ENCODE data around the gene LSM4. TPM values are rescaled to one million over a fixed set of nuclear protein-coding genes. Genes with fewer than 3 reads are reported as not detected.

The LSM4 gene
- total RNA-seq, 1 donor from 2014 or later: 88.5 TPM

- DNase-seq: no peak
These were observed 11.9 kb downstream of the LSM4 start for GRCh38 chr19:18310966-18311365.

- DNase-seq: no peak
These were observed 12.6 kb downstream of the LSM4 start for GRCh38 chr19:18310118-18310909.

DNA sequence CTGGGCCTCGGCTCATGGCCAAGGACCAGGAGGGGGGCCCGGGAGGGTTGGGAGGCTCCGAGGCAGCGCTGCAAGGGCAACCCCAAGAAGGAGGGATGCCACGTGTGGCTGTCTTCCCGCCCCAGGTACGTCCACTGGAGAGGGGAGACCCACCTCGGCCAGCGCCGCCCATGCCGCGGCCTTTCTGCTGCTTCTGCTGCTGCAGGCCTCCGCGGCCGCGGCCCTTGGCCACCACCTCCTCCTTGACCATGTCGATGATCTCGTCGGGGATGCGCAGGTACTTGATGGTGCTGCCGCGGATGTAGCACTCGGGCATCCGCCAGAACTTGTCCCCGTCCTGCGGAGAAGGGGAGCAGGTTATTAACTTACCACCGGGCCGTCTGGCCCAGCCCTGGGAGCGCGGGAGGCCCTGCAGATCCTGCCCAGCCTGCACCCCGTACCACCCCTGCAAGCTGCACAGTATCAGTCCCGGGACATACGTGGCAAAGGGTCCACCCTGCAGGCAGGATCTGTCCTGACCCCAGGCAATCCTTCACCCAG is 13.3 kb downstream of the LSM4 start:
- DNase-seq: no peak

GRCh38 chr19:18308948-18309325 is 13.9 kb downstream of the LSM4 start:
- no peak for DNase-seq

DNA sequence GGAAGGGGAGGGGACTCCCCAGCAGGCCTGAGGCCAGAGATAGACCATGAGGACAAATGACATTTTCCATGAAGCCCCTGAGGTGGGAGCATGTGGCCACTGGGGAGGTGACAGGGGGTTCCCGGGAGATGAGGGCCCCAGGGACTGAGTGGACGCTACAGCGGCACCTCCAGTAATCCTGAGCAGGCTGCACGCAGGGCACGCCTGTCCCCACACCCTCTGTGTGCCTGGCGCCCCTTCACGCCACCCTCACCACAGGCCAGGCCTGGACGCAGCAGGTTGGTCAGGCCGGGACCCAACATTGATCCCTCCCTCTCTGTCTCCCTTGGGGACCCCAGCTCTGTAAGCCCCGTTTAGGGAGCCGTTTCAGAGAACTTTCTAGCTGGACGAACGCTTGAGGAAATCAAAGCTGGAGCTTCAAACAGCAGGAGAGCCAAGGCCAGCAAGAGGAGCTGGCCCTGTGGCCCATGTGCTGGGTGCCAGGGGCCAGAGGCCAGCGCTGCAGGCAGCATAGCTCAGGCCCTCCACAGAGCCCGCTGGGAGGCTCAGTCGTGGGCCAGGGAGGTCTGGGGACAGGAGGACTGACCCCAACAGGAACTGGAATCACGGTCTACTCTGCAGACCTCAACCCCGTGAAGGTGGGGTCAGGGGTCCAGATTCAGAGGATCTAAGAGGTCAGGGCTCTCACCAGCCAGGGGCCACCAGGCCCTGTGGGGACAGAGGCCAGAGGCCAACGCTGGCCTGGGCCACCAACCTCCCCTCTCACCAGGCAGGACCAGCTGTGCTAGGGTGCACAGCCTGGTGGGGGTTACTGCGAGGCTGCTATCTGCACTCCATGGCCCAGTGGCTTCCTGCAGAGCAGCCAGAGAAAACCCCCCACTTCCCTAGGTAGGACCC is 14.6 kb downstream of the LSM4 start:
- DNase-seq: no peak

GRCh38 chr19:18307271-18307681 is 15.6 kb downstream of the LSM4 start:
- DNase-seq: no peak

DNA sequence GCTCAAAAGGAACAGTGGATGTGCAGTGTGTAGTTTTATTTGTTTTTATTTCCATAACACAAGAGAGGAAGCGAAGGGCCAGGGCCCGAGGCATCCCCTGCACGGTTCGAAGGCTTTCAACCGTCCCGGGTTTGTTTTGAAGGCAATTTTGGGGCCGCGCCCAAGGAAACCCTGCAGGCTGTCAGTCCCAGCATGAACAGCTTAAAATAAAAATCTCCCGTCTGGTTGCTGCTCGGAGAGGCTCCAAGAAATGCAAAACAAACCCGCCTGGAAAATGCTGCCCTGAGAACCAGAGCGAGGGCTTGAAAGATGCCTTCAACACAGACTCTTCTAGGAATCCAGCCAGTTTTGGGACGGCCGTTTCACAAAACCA is 16.0 kb downstream of the LSM4 start:
- DNase-seq: no peak

DNA sequence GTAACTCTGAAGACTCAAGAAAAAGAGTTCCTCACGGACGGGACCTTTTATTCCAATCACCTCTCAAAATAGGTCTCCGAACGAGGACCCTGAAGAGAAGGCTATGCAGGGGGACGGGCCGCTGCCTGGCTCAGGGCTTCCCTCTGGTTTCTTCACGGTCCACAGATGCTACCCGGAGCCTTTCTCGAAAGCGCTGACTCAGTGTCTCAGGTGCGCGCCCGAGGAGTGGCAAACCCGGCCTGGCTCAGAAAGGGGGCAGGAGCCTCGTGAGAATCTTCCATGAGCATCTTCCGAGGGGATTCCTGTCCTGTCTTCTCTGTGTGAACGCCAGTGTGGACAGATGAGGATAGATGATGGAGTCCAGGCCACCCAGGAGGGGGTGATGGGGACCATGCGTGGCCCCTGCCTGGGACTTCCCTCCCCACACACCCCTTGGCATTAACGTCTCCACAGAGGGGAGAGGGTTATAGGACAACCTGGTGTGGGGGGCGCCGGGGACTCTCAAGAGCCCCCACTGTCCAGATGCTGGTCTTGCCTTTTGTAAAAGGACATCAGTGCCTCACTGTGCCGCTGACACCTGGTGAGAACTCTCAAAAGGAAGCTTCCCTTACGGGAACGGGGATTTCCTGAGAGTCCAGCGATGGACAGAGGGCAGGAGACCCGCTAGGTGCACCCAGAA is 16.5 kb downstream of the LSM4 start:
- no peak for DNase-seq

DNA sequence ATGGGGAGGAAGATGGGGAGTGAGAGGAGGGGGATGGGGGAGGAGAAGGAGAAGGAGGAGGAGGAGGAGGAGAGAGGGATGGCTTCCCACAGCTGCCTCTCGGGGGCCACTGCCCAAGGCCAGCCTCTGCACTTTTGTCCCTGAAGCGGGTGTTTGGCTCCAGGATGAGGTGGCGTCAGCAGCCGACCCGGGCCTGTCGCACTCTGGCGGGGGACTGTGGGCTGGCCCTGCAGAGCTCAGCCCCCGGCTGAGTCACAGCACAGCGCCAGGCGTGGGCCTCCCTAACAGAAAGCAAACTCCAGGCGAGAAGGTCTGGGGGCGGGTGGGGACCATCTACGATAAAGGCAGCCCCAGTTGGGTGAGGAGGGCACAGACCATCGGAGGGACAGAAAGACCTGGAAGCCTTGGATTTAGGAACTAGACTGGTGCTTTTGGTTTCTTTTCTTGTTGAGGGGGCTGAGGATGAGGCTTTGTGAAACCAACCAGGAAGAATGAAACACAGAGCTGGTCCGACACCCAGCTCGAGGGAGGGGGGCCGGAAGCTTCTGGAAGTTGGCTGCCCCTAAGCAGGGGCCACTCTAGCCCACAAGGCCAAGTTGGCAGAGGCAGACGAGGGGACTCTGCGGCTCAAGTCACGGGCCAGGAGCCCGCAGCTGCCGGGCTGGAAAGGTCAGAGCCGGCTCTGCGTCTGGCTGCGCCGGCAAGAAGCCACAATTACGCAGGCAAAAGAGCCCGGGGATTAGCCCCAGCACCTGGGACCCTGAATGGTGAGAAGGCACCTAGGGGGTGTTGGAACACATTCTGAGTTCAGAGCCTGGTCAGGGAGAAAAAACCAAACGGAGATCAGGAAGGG is 18.2 kb downstream of the LSM4 start:
- DNase-seq: peak; percentile 80

DNA sequence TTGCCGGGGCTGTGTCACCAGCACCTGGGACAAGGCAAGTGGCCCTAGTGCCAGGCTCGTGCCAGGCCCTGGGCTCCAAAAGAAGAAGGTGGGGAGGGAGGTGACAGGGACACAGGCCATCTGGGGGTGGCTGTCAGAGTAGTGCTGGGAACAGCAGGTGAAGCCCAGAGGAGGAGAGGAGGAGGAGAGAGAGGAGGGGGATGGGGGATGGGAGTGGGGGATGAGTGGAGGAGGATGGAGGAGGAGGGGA is 18.7 kb downstream of the LSM4 start:
- DNase-seq: no peak

- DNase-seq: no peak
These were observed 21.2 kb downstream of the LSM4 start for GRCh38 chr19:18301718-18302111.

DNA sequence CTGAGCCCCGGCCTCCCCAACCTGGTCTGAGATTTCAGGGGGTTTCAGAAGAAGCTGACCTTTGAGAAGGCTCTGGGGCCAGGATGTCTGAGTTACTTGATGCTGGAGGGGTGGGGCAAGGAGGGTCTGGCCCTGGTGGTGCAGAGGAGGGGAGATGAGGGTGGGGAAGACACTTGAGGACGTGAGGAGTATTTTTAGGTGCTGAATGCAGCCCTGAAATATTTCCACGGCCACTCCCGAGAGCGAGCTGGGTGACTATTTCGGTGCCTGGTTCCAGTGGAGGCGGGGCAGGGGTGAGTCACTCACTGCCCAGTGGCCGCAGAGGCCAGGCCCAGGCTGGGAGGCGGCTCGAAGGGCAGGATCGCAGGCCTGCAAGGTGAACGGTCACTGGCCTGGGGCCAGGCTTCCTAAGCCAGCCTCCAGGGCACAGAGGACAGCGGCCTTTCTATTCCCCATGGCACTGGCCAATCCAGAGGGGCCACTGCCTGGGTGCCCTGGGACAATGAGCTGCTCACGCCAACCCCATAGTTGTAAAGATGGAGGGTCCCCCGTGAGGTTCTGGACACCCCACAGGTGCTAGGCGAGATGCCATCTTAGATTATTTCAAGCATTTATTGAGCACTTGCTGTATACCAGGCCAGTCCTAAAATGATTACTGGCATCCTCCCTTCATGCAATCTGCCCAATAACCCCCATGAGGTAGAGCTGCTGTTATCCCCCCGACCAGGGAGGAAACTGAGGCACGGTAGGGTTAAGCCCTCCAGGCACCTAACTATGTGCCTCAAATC is 21.8 kb downstream of the LSM4 start:
- peak; percentile 41 for DNase-seq

- DNase-seq: no peak
These were observed 23.2 kb downstream of the LSM4 start for GRCh38 chr19:18299654-18300053.

- DNase-seq: no peak
These were observed 24.3 kb downstream of the LSM4 start for GRCh38 chr19:18298601-18299000.

DNA sequence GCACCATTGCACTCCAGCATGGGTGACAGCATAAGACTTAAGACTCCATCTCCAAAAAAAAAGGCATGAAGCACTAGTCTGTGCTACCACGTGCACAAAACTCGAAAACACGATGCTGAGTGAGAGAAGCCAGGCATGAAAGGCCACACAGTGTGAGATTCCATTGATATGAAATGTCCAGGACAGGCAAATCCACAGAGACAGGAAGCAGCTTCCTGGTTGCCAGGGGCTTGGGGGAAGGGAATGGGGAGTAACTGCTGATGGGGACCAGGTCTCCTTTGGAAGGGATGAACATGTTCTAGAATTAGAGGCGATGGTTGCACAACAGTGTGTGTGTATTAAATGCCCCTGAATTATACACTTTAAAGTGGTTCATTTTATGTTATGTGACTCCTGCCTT is 25.6 kb downstream of the LSM4 start:
- no peak for DNase-seq

GRCh38 chr19:18295034-18295451 is 27.8 kb downstream of the LSM4 start:
- DNase-seq: no peak

- DNase-seq: no peak
These were observed 28.4 kb downstream of the LSM4 start for GRCh38 chr19:18294467-18294864.

DNA sequence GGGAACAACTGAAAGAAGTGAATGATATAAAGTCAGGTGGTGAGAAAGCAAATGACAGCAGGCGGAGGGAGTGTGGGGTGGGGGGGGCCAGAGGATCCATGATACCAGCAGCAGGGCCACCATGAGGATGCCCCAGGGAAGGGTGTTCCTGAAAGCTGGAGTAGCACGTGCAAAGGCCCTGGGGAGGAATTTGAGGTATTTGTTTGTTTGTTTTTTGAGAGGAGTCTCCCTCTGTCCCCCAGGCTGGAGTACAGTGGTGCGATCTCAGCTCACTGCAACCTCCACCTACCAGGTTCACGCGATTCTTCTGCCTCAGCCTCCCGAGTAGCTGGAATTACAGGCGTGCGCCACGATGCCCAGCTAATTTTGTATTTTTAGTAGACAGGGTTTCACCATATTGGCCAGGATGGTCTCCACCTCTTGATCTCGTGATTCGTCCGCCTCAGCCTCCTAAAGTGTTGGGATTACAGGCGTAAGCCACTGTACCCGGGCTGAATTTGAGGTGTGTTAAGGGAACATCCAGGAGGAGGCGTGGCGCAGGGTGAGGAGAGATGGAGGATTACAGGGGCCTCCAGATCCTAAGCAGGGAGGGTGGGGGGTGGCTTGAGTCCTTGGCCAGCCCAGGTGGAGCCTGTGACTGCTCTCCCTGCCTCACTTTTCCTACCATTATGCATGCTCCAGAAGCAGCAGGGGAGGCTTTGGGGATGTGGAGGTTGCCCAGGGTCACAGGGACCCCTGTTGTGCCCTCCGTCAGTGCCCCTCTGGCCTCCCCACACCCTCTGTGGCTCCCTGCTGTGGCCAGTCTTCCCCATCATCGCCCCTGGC is 29.0 kb downstream of the LSM4 start:
- DNase-seq: no peak

DNA sequence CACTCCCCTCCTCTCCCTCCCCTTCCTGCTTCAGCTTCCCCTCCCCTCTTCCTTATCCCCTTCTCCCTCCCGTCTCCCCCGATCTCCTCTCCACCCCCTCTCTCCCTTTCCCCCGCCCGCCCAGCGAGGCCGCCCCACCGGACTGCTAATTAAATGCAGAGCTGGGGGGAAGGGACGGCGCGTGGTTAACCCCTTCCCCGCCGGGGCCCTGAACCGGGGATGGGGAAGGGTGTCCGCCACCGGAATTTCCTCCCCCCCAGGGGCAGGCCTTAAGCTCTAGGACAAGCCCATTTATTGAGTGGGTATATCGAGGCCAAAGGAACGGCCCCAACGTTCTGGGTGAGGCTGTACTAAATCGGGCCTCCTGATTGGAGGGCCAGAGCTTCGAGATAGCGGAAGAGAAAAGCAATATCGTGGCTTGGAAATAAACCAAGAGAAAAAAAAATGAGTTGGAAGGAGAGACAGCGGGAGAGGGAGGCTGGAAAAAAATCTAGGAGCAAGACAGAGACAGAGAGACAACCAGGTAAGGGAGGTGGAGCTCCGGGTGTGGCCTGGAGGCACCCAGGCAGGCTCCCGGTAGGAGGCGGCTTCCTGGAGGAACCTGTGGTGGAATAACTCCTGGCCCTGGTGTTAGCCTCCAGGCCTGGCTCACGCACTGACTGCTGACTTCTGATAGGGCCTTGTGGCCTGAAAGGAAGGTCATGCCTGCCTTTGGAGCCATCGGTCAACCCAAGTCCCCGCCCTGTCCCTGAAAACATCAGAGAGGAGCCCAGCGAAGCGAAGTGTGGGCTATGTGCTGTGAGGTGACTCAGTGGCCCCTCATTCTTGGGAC is 29.9 kb downstream of the LSM4 start:
- DNase-seq: peak; percentile 54

DNA sequence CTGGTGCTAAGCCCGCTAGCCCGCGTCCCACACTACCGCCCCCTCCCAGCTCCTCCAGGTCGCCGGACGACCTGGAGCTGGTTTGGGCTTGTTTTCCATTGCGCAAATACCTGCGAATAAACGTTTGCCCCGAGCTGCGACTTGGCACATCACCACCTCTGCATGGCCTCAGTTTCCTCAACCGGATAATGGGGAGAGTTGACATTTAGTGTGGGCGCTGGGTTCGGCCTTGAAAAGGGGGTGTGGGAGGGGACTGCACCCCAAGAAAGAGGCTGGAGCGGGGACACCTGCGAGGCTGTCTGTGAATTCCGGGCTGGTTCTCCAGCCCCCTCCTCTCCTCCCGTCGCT is 30.4 kb downstream of the LSM4 start:
- DNase-seq: no peak

All from dermis blood vessel endothelial cell (primary cell).